Measurements from ENCODE around the gene SLC35A4.
"Not testable (repeated sequence)": the region's sequence is repeated elsewhere in the genome, so short reads cannot be mapped to it uniquely, and the experiment has no call there.

Gene SLC35A4

GRCh38 chr5:140588311-140589070, 23.9 kb downstream of the SLC35A4 start:
- Histone ChIP-seq H3K27me3 (ENCODE audit: low read depth) (no peaks in the 10 kb centered on the region), H3K4me3 (no peak overlapping the region), H3K36me3 (replicated peaks) (no peaks in the 10 kb centered on the region), H3K4me1 (no peaks in the 10 kb centered on the region), H3K9me3 (no peaks in the 10 kb centered on the region)
- in situ Hi-C loops (cut with MboI; ENCODE audit: low sequenced_read_pairs): no loop called here
- no peak for DNase-seq (ENCODE audit: low spot score in 2 of 2)

- Histone ChIP-seq H3K27me3 (ENCODE audit: low read depth) (no peaks in the 10 kb centered on the region), H3K36me3 (replicated peaks) (no peaks in the 10 kb centered on the region), H3K4me3 (no peak overlapping the region), H3K9me3 (no peaks in the 10 kb centered on the region), H3K4me1 (no peaks in the 10 kb centered on the region)
- in situ Hi-C loops (cut with MboI; ENCODE audit: low sequenced_read_pairs): no loop called here
- no peak for DNase-seq (ENCODE audit: low spot score in 2 of 2)
Measured at GRCh38 chr5:140590861-140591260, 26.2 kb downstream of the SLC35A4 start.

- no peaks in the 10 kb centered on the region for H3K27me3 ChIP-seq (ENCODE audit: low read depth)
- H3K36me3 ChIP-seq (replicated peaks): no peaks in the 10 kb centered on the region
- no peaks in the 10 kb centered on the region for H3K9me3 ChIP-seq
- H3K4me3 ChIP-seq: no peak overlapping the region
- H3K4me1 ChIP-seq: no peaks in the 10 kb centered on the region
- in situ Hi-C loops (cut with MboI; ENCODE audit: low sequenced_read_pairs): no loop called here
- DNase-seq (ENCODE audit: low spot score in 2 of 2): no peak
Measured at GRCh38 chr5:140591747-140592372, 27.2 kb downstream of the SLC35A4 start.

GRCh38 chr5:140593070-140593469, 28.4 kb downstream of the SLC35A4 start:
- in situ Hi-C loops (cut with MboI; ENCODE audit: low sequenced_read_pairs); DNase-seq (ENCODE audit: low spot score in 2 of 2); H3K4me3 ChIP-seq: not testable (repeated sequence)

GRCh38 chr5:140594169-140594568, 29.5 kb downstream of the SLC35A4 start:
- Histone ChIP-seq H3K4me1 (no peaks in the 10 kb centered on the region), H3K9me3 (no peaks in the 10 kb centered on the region), H3K36me3 (replicated peaks) (no peaks in the 10 kb centered on the region), H3K4me3 (no peak overlapping the region), H3K27me3 (ENCODE audit: low read depth) (no peaks in the 10 kb centered on the region; the same call in 1 of the 2 replicates)
- no peak for DNase-seq (ENCODE audit: low spot score in 2 of 2)
- in situ Hi-C loops (cut with MboI; ENCODE audit: low sequenced_read_pairs): no loop called here

More at GRCh38 chr5:140593070-140593469, 28.4 kb downstream of the SLC35A4 start:
- H3K9me3 ChIP-seq; H3K4me1 ChIP-seq; H3K36me3 ChIP-seq (replicated peaks); H3K27me3 ChIP-seq (ENCODE audit: low read depth): not testable (repeated sequence)

- no peak for DNase-seq (ENCODE audit: low spot score in 2 of 2)
- Histone ChIP-seq H3K36me3 (replicated peaks) (no peaks in the 10 kb centered on the region), H3K27me3 (ENCODE audit: low read depth) (no peaks in the 10 kb centered on the region; the same call in 1 of the 2 replicates), H3K4me1 (no peaks in the 10 kb centered on the region), H3K9me3 (no peaks in the 10 kb centered on the region), H3K4me3 (no peak overlapping the region)
- in situ Hi-C loops (cut with MboI; ENCODE audit: low sequenced_read_pairs): no loop called here
Measured at GRCh38 chr5:140595538-140596300, 31.1 kb downstream of the SLC35A4 start.

GRCh38 chr5:140596321-140596741, 31.7 kb downstream of the SLC35A4 start:
- in situ Hi-C loops (cut with MboI; ENCODE audit: low sequenced_read_pairs): no loop called here
- Histone ChIP-seq H3K4me3 (no peak overlapping the region), H3K36me3 (replicated peaks) (no peaks in the 10 kb centered on the region), H3K9me3 (no peaks in the 10 kb centered on the region), H3K27me3 (ENCODE audit: low read depth) (no peaks in the 10 kb centered on the region; the same call in 1 of the 2 replicates), H3K4me1 (no peaks in the 10 kb centered on the region)
- DNase-seq (ENCODE audit: low spot score in 2 of 2): no peak

GRCh38 chr5:140598836-140599235, 34.2 kb downstream of the SLC35A4 start:
- Histone ChIP-seq H3K27me3 (ENCODE audit: low read depth) (no peaks in the 10 kb centered on the region; the same call in 1 of the 2 replicates), H3K9me3 (no peaks in the 10 kb centered on the region), H3K36me3 (replicated peaks) (no peaks in the 10 kb centered on the region), H3K4me3 (no peak overlapping the region), H3K4me1 (no peaks in the 10 kb centered on the region)
- in situ Hi-C loops (cut with MboI; ENCODE audit: low sequenced_read_pairs): no loop called here
- no peak for DNase-seq (ENCODE audit: low spot score in 2 of 2)

GRCh38 chr5:140600096-140600495, 35.5 kb downstream of the SLC35A4 start:
- Histone ChIP-seq H3K27me3 (ENCODE audit: low read depth) (no peaks in the 10 kb centered on the region; the same call in 1 of the 2 replicates), H3K4me3 (no peak overlapping the region), H3K4me1 (no peaks in the 10 kb centered on the region), H3K36me3 (replicated peaks) (no peaks in the 10 kb centered on the region), H3K9me3 (no peaks in the 10 kb centered on the region)
- DNase-seq (ENCODE audit: low spot score in 2 of 2): no peak
- in situ Hi-C loops (cut with MboI; ENCODE audit: low sequenced_read_pairs): no loop called here

GRCh38 chr5:140602147-140602546, 37.5 kb downstream of the SLC35A4 start:
- DNase-seq (ENCODE audit: low spot score in 2 of 2): no peak
- in situ Hi-C loops (cut with MboI; ENCODE audit: low sequenced_read_pairs): no loop called here
- Histone ChIP-seq H3K4me3 (no peak overlapping the region), H3K4me1 (no peaks in the 10 kb centered on the region), H3K9me3 (no peaks in the 10 kb centered on the region), H3K27me3 (ENCODE audit: low read depth) (no peaks in the 10 kb centered on the region; the same call in 1 of the 2 replicates), H3K36me3 (replicated peaks) (no peaks in the 10 kb centered on the region)

- DNase-seq (ENCODE audit: low spot score in 2 of 2); H3K27me3 ChIP-seq (ENCODE audit: low read depth); in situ Hi-C loops (cut with MboI; ENCODE audit: low sequenced_read_pairs); H3K9me3 ChIP-seq; H3K4me1 ChIP-seq; H3K4me3 ChIP-seq; H3K36me3 ChIP-seq (replicated peaks): not testable (repeated sequence)
Measured at GRCh38 chr5:140603446-140603698, 38.7 kb downstream of the SLC35A4 start.

- H3K4me1 ChIP-seq: no peaks in the 10 kb centered on the region
- H3K9me3 ChIP-seq: no peaks in the 10 kb centered on the region
- in situ Hi-C loops (cut with MboI; ENCODE audit: low sequenced_read_pairs): no loop called here
- H3K36me3 ChIP-seq (replicated peaks): no peaks in the 10 kb centered on the region
- H3K4me3 ChIP-seq: no peak overlapping the region
- DNase-seq (ENCODE audit: low spot score in 2 of 2): no peak
- no peaks in the 10 kb centered on the region for H3K27me3 ChIP-seq (ENCODE audit: low read depth)
Measured at GRCh38 chr5:140603734-140604133, 39.1 kb downstream of the SLC35A4 start.

GRCh38 chr5:140605879-140606278, 41.3 kb downstream of the SLC35A4 start:
- DNase-seq (ENCODE audit: low spot score in 2 of 2): no peak
- H3K9me3 ChIP-seq: no peaks in the 10 kb centered on the region
- in situ Hi-C loops (cut with MboI; ENCODE audit: low sequenced_read_pairs): no loop called here
- no peak overlapping the region for H3K4me3 ChIP-seq
- H3K27me3 ChIP-seq (ENCODE audit: low read depth): 0 out of 2 replicates have a peak, but pooled peaks cover 4% of the 10 kb centered on the region
- H3K4me1 ChIP-seq: no peaks in the 10 kb centered on the region
- H3K36me3 ChIP-seq (replicated peaks): no peaks in the 10 kb centered on the region

- no peak for DNase-seq (ENCODE audit: low spot score in 2 of 2)
- Histone ChIP-seq H3K4me3 (no peak overlapping the region), H3K27me3 (ENCODE audit: low read depth) (0 out of 2 replicates have a peak, but pooled peaks cover 6% of the 10 kb centered on the region), H3K36me3 (replicated peaks) (no peaks in the 10 kb centered on the region), H3K4me1 (no peaks in the 10 kb centered on the region), H3K9me3 (no peaks in the 10 kb centered on the region)
- in situ Hi-C loops (cut with MboI; ENCODE audit: low sequenced_read_pairs): no loop called here
Measured at GRCh38 chr5:140607031-140607430, 42.4 kb downstream of the SLC35A4 start.
